ENCODE results near the gene PLPPR3.

- no peak for TF ChIP-seq POLR2AphosphoS5 (IDR thresholded peaks at IDR 0.05; ENCODE audit: low read depth, low read length)
- TF ChIP-seq TAF1 (IDR thresholded peaks at IDR 0.05; ENCODE audit: borderline replicate concordance, low read depth, low read length): no peak
- no peak for TF ChIP-seq RAD21 (IDR thresholded peaks at IDR 0.05; ENCODE audit: low read length)
- no peak for TF ChIP-seq NRF1 (IDR thresholded peaks at IDR 0.05; ENCODE audit: low read depth, low read length)
Measured at GRCh38 chr19:788686-788982, 33.1 kb downstream of the PLPPR3 start.
